Activated gamma-delta T cell treated with anti-CD3 and anti-CD28 coated beads, Interleukin-2, amount 50 U/mL, for 16 hours (primary cell): ENCODE measurements around the gene PCSK9.
A peak's percentile ranks its signal among the peaks of the same experiment; 100 is the strongest.

Experiments
- DNase-seq: peaks from one replicate; pipeline ENCODE4 v3.0.0-alpha.2; 2020; ENCODE audit warnings: low read depth

Gene PCSK9

DNA sequence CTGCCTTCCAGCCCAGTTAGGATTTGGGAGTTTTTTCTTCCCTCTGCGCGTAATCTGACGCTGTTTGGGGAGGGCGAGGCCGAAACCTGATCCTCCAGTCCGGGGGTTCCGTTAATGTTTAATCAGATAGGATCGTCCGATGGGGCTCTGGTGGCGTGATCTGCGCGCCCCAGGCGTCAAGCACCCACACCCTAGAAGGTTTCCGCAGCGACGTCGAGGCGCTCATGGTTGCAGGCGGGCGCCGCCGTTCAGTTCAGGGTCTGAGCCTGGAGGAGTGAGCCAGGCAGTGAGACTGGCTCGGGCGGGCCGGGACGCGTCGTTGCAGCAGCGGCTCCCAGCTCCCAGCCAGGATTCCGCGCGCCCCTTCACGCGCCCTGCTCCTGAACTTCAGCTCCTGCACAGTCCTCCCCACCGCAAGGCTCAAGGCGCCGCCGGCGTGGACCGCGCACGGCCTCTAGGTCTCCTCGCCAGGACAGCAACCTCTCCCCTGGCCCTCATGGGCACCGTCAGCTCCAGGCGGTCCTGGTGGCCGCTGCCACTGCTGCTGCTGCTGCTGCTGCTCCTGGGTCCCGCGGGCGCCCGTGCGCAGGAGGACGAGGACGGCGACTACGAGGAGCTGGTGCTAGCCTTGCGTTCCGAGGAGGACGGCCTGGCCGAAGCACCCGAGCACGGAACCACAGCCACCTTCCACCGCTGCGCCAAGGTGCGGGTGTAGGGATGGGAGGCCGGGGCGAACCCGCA lies at the start of gene PCSK9:
TSS of gene PCSK9 (plus strand) at position 207 of the 741 bp plus-strand sequence. CDS start at position 497, 290 bp downstream.
- DNase-seq: no peak

DNA sequence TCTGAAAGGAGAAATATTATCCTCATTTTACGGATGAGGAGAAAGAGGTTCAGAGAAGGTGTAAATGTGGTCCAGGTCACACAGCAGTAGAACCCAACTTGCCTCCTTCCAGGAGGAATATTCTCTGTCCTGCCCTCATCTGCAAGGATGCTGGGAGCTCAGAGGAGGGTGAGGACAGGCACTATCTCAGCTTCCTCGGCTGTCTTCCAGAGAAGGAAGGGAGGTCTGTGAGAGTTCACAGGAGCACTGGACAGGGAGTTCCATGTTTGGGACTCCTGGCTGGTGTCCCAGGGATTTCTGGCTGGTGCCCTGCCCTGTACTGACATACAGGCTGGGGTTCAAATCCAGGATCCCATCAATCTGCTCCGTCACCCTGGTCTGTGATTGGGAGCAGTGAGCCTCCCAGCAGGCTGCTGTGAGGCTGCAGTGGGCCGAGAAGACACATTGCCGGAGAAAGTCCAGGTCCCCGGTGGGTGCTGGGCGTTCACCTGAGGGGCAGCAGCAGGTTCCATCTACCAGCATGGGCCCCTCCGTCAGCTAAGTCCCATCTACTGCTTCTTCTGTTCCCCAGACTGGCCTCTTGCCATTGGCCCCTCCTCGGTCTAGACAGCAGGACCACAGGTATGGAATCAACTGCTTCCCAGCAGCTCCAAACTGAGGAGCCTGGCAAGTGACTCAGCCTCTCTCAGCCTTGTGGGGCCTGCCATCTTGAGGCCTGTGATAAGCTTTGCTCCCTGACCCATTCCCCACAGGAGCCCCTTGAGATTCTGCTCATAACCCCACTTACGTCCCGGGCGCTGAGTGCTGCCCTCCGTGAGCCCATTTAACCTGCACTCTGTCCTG lies 49.2 kb upstream of the PCSK9 start:
- no peak for DNase-seq

- no peak for DNase-seq
These were observed 48.4 kb upstream of the PCSK9 start for GRCh38 chr1:54990916-54991315.

DNA sequence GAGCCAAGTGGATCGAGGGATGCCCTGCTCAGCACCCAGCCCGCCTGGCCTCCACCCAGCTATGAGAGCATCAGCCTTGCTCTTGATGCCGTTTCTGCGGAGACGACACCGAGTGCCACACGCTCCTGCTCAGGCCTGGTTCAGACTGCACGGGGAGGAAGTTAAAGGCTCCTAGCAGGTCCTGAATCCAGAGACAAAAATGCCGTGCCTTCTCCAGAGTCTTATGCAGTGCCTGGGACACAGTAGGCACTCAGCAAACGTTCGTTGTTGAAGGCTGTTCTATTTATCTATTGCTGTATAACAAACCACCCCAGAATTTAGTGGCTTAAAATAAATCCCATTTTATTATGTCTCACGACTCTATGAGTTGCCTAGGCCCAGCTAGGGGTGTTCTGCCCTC lies 47.4 kb upstream of the PCSK9 start:
- no peak for DNase-seq

DNA sequence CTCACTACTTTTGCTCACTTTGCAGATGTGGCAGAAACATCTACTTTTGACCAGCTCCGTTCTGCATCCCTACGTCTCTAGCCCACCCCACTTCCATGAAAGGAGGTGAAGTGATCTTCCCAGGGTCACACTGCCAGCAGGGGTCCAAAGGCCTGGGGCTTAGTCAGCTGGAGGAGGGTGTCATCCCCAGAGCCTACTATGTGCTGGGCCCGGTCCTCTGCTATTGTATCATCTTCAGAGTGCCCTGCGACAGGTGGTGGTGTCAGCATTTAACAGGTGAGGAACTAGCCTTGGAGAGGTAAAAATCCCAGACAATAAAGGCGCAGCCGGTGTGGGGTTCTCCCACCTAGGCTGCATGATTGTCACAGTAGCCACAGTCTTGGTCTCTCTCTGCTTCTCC lies 46.2 kb upstream of the PCSK9 start:
- DNase-seq: no peak

DNA sequence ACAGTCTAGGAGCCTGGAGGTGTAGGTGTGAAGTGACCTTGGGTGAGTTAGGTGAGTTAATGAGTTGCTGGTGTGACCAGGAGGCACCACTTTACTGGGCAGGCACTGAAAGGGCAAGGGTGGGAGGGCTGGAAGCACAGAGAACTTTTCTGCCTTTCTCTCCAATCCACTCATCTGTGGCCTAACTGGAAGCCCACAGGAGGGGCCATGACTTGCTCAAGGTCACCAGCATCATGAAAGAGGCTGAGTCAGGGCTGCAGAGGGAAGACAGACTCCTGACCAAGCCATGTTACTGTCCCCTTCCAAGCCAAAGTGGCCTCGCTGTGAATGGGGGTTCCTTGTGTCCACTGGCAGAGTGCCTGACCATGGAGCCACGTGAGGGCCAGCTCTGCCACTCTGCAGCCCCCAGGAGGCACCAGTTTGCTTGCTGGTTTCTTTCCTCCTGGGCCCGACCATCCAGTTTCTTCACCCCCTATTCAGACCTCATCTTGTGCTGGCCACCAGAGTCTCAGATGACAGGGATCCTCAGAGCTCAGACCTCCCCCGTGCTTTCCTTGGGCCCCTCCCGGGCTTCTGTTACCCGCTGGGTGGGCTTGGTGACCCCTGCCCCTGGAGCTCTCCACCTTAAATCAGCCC lies 44.9 kb upstream of the PCSK9 start:
- no peak for DNase-seq

DNA sequence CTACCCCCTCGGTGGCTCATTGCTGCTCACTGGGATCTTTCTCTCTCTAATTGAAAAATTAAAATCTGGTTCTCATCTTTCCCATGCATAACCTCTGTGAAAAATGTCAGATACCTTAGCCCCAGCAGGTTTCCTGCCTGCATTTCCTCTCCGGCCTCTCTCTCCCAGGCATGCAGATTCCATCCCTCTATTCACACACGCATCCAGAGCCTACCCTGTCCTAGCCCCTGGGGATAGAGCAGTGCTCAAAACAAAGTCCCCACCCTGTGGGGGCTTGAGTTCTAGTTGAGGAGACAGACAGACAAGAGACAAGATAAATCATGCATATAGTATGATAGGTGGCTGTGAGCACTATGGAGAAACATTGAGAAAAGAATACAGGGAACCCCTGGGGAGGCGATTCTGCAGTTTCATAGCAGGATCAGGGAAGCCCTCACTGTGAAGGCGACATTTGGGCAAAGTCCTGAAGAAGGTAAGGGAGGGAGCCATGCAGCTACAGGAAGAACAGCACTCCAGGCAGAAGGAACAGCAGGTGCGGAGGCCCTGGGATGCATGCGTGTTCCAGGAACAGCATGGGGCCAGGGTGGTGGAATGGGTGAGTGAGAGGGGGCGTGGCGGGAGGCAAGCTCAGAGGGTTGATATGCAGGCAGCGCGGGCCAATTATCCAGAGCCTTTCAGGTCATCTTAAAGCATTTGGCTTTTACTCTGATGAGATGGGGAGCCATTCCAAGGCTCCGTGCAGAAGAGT lies 44.2 kb upstream of the PCSK9 start:
- DNase-seq: no peak

DNA sequence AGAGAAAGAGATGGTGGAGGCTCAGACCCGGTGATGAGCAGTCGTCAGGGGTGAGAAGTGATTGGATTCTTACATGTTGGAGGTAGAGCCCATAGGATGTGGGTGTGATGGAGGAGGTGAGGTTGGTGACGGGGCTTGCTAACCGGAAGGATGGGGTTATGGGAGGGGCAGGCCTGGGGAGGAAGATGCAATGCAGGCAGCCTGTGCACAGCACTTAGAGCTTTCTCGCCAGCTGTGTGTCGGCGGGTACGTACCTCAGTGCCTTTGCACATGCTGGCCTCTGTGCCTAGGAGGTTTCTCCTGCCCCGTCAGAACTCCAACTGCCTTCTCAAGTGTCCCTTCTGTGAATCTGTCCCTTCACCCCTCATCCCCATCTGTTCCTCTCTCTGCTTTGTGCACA lies 43.5 kb upstream of the PCSK9 start:
- DNase-seq: peak; percentile 9

DNA sequence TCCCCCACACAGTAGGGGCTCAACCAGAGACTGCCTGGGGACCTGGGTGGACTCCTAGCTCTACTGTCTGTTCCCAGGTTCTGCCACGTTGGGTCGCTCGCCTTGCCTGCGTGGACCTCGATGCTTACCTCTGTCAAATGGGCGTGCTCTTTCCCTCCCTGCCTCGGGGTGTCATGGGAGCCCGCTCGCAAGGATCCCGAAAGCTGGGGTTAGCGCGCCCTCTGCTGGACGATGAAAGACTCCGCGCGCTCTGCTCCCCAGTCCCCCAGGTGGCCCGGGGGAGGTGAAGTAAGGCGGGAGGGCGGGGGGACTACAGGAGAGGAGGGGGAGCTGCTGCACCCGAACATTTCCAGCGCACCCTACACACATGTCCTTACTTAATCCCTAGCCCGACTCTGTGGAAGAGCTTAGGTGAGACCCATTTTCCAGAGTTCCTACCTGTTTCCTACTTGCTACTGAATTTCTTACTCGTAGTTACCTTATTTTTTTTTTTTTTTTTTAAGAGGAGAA lies 42.9 kb upstream of the PCSK9 start:
- peak; percentile 56 for DNase-seq

GRCh38 chr1:54996869-54997710 lies 42.3 kb upstream of the PCSK9 start:
- no peak for DNase-seq

DNA sequence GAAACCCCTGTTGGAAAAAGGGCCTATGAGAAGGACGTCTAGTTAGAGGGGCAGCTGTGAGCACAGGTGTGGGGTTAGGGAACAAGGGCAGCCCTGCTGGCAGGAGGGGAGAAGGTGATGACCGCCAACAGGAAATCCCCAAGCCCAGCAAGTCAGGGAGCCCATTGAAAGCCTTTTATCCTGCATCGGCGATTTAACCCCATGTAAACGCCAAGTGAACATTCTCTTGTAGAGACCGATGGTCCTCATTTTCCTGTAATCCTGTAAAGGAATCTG lies 41.7 kb upstream of the PCSK9 start:
- no peak for DNase-seq

DNA sequence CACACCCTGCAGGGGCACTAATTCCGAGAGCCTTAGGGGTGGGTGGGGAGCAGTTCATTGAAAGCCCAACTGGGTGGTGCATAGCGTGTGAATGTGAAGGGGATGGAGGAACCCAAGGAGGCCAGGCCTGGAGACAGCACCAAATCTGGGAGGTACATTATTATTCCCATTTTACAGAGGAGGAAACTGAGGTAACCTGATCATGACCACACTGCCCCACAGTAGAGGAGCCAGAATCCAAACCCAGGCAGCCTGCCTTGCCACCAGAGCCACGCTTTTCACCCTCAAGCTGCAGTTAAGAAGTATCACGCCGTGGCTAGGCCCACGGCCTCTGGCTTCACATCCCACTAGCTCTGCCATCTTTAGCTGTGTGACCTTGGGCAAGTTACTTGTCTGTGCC lies 41.2 kb upstream of the PCSK9 start:
- DNase-seq: no peak

DNA sequence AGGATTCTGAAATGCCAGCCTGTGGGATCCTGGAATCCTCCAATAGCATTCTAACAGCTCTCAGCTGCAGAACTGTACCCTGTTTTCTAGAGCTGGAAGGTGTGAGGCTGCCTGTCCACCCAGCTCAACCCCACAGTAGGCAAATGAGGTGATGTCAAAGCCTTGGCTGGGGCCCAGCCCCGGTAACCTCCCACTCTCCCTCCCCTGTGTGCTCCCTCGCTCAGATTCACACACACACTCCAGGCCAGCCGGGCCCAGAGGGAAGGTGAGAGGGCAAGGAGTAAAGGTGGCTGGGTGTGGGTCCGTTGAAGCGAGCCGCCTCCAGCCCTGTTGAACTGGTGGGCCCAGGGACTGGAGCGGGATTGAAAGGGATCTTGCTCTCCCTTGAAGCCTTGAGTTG lies 40.7 kb upstream of the PCSK9 start, which contains the start of gene BSND:
TSS of gene BSND (plus strand) at position 257 of the 400 bp plus-strand sequence. CDS start 254 bp downstream, outside the sequence.
- DNase-seq: no peak

DNA sequence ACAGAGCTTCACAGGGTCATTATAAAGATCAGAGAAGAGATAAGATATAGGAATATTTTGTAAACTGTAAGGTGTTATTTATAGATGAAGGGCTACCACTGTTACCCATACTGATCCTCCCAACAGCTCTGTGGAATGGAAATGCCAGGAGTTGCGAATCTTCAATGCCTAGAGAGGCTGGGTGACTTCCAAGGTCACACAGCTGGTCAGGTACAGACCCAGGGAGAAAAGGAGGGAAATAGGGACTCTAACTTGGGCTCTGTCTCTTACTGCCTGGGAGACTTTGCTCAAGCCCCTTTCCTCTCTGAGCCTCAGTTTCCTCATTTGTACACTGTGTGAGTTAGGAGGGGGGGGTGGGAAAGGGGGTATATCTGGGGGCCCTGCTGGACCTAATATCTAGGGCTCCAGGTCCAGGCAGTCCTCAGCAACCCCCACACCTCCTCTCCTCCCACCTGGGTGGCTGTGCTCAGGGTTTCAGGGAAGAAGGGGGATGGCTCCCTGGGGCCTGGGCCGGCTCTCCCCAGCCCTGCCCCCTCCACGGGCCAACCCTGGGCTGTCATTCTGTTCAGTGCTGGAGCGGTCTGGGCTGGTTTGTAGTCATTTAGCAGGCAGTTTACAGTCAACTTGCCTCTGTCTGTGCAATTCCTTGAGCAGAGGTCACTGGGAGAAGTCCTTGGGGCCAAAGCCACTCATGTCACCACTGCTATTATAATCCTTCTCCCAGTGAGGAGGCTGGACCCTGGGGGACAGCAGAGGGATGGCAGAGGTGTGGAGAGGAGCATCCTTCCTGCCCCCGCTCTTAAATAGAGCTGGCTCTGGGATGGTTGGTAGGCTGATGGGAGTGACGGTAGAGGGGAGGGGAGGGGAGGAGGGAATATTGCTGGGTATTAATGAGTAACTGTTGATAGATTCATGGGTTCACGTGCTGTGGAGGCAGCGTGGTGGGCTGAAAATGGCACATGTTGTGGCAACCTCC lies 39.0 kb upstream of the PCSK9 start:
- no peak for DNase-seq

GRCh38 chr1:55001311-55001710 lies 38.0 kb upstream of the PCSK9 start:
- DNase-seq: no peak

DNA sequence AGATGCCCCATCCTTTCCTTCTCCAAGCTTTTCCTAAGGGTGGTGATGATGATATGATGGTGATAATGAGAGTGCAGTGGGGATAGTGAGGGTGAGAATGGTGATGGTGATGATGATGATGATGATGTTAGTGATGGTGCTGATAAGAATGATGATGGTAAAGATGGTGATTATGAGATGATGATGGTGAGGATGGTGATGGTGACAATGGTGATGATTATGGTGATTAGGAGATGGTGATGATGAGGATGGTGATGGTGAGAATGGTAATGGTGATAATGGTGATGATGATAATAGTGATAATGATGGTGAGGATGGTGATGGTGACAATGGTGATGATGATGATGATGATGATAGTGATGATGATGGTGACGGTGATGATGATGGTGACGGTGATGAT lies 36.7 kb upstream of the PCSK9 start:
- DNase-seq: no peak

GRCh38 chr1:55005351-55006140 lies 33.8 kb upstream of the PCSK9 start:
- DNase-seq: no peak

DNA sequence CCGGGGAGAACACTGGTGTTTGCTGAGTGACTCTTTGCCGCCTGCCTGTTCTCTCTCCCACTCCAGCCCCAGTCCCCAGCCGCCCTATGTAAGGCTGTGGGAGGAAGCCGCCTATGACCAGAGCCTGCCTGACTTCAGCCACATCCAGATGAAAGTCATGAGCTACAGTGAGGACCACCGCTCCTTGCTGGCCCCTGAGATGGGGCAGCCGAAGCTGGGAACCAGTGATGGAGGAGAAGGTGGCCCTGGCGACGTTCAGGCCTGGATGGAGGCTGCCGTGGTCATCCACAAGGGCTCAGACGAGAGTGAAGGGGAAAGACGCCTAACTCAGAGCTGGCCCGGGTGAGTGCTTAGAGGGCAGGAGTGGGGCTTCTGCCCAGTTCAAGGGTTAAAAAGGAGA lies 32.4 kb upstream of the PCSK9 start:
- no peak for DNase-seq

DNA sequence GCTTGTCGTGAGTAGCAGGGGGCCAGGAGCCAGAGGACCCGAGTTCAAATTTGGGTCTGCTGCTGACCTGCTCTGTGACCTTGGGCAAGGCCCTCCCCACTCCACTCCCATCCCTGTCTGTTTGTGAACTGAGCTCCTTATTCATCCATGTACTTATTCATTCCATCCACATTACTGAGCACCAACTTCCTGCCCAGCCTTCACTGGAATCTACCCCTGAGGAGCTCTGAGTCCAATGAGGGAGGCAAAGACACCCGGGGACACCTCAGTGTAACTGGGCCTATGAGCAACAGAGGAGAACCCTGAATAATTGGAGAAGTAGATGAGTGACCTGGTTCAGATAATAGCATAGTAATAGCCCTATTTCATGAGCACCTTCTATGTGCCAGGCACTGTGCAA lies 31.7 kb upstream of the PCSK9 start:
- no peak for DNase-seq
